Kidney glomerular epithelial cell (primary cell): ENCODE results near the gene ANTXR2.

Experiments
- DNase-seq: peaks from one replicate; lab custom pipeline; 2025; lab: John Stamatoyannopoulos, UW

ANTXR2 gene

GRCh38 chr4:79983431-79983830 is 89.6 kb downstream of the ANTXR2 start:
- no peak for DNase-seq

GRCh38 chr4:79982601-79983322 is 90.3 kb downstream of the ANTXR2 start:
- DNase-seq: no peak

GRCh38 chr4:79980448-79980847 is 92.6 kb downstream of the ANTXR2 start:
- DNase-seq: no peak

GRCh38 chr4:79979785-79980437 is 93.1 kb downstream of the ANTXR2 start:
- DNase-seq: no peak

GRCh38 chr4:79977131-79977840 is 95.7 kb downstream of the ANTXR2 start:
- DNase-seq: no peak

GRCh38 chr4:79964400-79965211 is 108.4 kb downstream of the ANTXR2 start:
- no peak for DNase-seq

- DNase-seq: no peak
Measured at GRCh38 chr4:79964020-79964399, 109.0 kb downstream of the ANTXR2 start.

- no peak for DNase-seq
Measured at GRCh38 chr4:79959652-79960051, 113.4 kb downstream of the ANTXR2 start.

GRCh38 chr4:79958466-79959264 is 114.4 kb downstream of the ANTXR2 start:
- no peak for DNase-seq

GRCh38 chr4:79949178-79949577 is 123.9 kb downstream of the ANTXR2 start:
- DNase-seq: no peak

GRCh38 chr4:79948739-79949138 is 124.3 kb downstream of the ANTXR2 start:
- no peak for DNase-seq

- DNase-seq: no peak
Measured at GRCh38 chr4:79948261-79948660, 124.8 kb downstream of the ANTXR2 start.

- no peak for DNase-seq
Measured at GRCh38 chr4:79947386-79947785, 125.6 kb downstream of the ANTXR2 start.

- no peak for DNase-seq
Measured at GRCh38 chr4:79935274-79935673, 137.8 kb downstream of the ANTXR2 start.

GRCh38 chr4:79934660-79935059 is 138.4 kb downstream of the ANTXR2 start:
- no peak for DNase-seq

GRCh38 chr4:79927931-79928330 is 145.1 kb downstream of the ANTXR2 start:
- no peak for DNase-seq

GRCh38 chr4:79923281-79923680 is 149.7 kb downstream of the ANTXR2 start:
- no peak for DNase-seq

GRCh38 chr4:79922011-79922410 is 151.0 kb downstream of the ANTXR2 start:
- DNase-seq: no peak

- no peak for DNase-seq
Measured at GRCh38 chr4:79920163-79920853, 152.7 kb downstream of the ANTXR2 start.

GRCh38 chr4:79918292-79918691 is 154.7 kb downstream of the ANTXR2 start:
- DNase-seq: no peak

GRCh38 chr4:79917246-79917645 is 155.8 kb downstream of the ANTXR2 start:
- DNase-seq: peak; percentile 10
